NCI-H2107 treated with DMSO at 0.1 percent for 48 hours (cell line): ENCODE measurements around the gene PTPRC.

Source experiments
- DNase-seq: peaks from one replicate; lab custom pipeline; 2025; ENCODE audit not compliant: unreplicated experiment; lab: John Stamatoyannopoulos, UW

The PTPRC gene

GRCh38 chr1:198754670-198755069 lies 115.8 kb downstream of the PTPRC start:
- DNase-seq = no peak

DNA sequence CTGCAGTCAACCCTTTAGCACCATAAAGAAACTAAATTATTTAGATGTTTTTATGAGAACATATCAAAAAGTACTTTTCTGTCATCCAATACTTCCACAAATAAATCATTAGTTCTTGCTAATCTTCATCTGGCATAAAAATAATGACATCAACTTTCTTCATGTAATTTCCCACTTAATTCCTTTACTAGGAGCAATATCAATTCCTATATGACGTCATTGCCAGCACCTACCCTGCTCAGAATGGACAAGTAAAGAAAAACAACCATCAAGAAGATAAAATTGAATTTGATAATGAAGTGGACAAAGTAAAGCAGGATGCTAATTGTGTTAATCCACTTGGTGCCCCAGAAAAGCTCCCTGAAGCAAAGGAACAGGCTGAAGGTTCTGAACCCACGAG lies 116.9 kb downstream of the PTPRC start:
- no peak for DNase-seq

DNA sequence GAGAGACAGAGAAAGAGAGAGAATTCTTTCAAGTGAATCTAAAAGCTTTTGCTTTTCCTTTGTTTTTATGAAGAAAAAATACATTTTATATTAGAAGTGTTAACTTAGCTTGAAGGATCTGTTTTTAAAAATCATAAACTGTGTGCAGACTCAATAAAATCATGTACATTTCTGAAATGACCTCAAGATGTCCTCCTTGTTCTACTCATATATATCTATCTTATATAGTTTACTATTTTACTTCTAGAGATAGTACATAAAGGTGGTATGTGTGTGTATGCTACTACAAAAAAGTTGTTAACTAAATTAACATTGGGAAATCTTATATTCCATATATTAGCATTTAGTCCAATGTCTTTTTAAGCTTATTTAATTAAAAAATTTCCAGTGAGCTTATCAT lies 117.6 kb downstream of the PTPRC start:
- peak; percentile 48 for DNase-seq

DNA sequence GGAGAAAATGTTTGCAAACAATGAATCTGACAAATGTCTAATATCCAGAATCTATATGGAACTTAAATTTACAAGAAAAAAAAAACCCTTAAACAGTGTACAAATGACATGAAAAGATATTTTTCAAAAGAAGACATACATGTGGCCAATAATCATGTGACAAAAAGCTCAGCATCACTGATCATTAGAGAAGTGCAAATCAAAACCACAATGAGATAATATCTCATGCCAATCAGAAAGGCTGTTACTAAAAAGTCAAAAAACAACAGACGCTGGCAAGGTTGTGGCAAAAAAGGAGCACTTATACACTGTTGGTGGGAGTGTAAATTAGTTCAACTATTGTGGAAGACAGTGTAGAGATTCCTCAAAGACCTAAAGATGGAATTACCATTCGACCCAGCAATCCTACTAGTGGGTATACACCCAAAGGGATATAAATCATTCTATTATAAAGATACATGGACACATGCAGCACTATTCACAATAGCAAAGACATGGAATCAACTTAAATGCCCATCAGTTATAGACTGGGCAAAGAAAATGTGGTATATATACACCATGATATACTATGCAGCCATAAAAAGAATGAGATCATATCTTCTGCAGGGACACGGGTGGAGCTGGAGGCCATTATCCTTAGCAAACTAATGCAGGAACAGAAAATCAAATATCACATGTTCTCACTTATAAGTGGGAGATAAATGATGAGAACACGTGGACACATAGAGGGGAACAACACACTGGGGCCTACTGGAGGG lies 123.2 kb downstream of the PTPRC start:
- DNase-seq = no peak

- DNase-seq = peak; percentile 51
Observed at GRCh38 chr1:198763298-198763714, 124.5 kb downstream of the PTPRC start.

GRCh38 chr1:198764748-198765147 lies 125.9 kb downstream of the PTPRC start:
- DNase-seq = no peak

DNA sequence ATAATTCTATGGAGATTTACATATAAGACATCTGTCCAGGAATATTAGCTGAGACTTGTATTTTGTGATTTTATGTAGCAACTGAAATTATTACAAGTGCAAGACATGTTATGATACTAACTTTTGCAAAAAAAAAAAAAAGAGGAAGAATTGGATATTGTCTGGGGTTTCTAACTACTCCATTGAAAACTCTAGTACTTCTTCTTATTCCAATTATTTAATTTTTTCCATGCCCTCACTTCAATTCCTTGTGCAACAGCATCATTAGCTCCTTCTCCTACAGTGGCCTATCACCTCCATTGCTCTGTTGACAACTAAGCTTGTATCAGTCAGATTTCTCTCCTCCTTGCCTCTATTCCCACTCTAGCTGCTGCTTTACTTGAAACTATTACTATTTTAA lies 126.6 kb downstream of the PTPRC start:
- no peak for DNase-seq

GRCh38 chr1:198771563-198772153 lies 132.8 kb downstream of the PTPRC start:
- DNase-seq = peak; percentile 25

GRCh38 chr1:198772626-198773025 lies 133.8 kb downstream of the PTPRC start:
- no peak for DNase-seq

- DNase-seq = no peak
Observed at GRCh38 chr1:198773030-198773429, 134.2 kb downstream of the PTPRC start.

- DNase-seq = no peak
Observed at GRCh38 chr1:198773523-198773922, 134.7 kb downstream of the PTPRC start.

GRCh38 chr1:198774421-198774820 lies 135.6 kb downstream of the PTPRC start:
- no peak for DNase-seq

- peak; percentile 13 for DNase-seq
Observed at GRCh38 chr1:198775606-198776005, 136.8 kb downstream of the PTPRC start.

DNA sequence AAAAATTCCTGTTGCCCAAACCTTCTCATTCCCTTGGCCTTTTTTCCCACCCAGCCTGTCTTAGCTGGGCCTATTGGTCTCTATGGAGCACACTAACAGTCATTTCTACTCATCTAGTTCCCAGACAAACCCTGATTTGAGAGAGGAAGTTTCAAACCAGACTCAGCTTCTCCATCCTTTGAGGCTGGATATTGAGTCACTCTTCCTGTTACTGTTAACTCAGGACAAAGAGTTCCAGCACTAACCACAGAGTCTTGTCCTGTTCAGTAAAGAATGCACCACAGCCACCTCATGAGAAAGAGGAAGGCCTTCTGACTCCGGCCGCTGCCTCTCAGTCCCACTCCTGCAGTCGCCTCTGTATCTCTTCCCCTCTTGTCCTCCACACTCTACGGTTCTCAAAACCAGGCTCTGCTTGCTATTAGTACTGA lies 137.8 kb downstream of the PTPRC start:
- no peak for DNase-seq

GRCh38 chr1:198778049-198778448 lies 139.2 kb downstream of the PTPRC start:
- DNase-seq = no peak

DNA sequence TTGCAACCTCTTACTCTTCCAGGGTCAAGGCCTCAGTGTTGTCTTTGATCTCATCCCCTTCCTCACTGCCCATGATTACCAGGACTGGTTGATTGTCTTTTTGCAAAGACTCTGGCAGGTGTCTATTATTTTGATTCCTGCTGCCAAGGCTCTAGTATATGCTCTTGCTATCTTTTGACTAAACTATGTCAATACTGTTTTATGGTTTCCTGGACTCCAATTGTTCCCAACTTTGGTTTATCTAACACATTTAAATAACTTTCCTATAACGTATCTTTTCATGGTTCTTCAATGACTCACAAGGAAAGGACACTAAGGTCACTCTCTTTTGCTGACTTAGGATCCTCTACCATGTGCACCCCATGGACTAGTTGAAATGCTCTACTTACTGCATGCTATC lies 141.5 kb downstream of the PTPRC start:
- no peak for DNase-seq

DNA sequence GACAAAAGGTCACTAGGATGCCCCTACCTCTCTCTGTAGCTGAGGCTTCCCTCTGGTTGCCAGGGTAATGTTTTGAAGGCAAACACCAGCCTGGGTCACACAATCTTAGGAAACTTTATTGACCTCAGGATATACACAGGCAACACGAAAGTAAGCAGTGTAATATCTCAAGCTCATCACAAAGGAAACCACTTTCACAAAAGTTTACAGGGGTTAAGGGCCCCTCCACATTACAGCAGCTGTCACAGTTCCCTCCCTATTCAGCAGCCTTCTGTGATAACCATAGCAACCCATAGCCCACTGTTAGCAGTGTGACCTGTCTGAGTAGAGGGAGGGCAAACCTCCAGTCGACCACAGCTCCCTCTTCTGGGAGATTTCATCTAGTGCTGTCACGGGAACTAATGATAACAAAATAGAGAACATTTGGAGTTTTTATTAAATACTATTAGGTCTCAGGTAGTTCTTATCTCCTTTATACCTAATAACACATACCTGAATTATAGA lies 149.8 kb downstream of the PTPRC start:
- no peak for DNase-seq

GRCh38 chr1:198793714-198794113 lies 154.9 kb downstream of the PTPRC start:
- DNase-seq = no peak

- no peak for DNase-seq
Observed at GRCh38 chr1:198794498-198794897, 155.7 kb downstream of the PTPRC start.

DNA sequence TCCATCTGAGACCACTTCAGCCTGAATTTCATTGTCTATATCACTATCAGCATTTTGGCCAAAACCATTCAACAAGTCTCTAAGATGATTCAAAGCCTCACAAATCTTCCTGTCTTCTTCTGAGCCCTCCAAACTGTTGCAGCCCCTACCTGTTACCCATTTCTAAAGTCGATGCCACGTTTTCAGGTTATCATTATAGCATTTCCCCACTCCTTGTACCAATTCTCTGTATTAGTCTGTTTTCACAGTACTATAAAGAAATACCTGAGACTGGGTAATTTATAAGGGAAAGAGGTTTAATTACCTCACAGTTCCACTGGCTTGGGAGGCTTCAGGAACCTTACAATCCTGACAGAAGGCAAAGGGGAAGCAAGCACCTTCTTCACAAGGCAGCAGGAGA lies 158.8 kb downstream of the PTPRC start:
- DNase-seq = no peak

DNA sequence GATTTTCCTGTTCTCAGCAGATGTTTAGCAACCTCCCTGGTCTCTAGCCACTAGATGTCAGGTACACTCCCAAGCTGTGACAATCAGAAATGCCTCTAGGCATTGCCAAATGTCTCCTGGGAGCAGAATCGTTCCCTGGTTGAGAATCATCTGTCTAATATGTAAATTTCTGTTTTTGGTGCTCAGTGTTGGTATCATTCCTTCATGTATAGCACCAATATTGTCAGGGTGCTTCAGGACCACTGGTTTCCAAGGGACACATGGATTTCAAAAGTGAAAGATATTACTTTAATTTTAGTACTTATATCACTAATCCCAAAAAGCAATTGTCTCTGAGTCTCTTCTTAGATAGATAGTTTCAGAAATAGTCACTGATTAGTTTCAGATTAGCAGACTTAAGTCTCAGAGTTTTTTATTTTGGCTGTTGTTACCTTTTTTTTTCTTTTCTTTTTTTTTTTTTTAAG lies 160.1 kb downstream of the PTPRC start:
- no peak for DNase-seq

DNA sequence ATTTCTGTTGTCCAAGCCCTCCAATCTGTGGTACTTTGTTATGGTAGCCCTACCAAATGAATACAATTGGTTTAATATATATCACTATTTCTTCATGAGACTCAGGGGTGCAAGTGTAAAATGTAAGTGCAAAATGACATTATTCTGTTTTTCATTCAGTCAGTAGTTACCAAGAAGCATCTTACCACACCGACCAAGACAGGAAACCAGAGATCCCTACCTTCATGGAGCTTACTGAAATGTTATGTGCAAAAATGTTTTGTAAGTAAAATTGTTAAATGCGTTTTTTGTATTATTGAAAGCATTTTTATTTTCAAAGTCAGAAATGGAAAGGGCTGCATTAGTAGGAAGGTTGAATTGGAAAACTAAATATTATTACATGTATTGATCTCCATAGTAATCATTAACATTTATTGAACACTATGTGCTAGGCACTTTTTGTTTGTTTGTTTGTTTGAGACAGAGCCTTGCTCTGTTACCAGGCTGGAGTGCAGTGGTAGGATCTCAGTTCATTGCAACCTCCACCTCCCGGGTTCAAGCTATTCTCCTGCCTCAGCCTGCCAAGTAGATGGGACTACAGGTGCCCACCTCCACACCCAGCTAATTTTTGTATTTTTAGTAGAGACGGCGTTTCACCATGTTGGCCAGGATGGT lies 166.8 kb downstream of the PTPRC start:
- DNase-seq = no peak
